ENCODE measurements around the gene PCDHA1. TPM values are rescaled to one million over a fixed set of nuclear protein-coding genes. Genes with fewer than 3 reads are reported as not detected.

The PCDHA1 gene
- total RNA-seq: under 1 TPM in 1 of 2 donors, not detected in 1; 0.13 TPM

DNA sequence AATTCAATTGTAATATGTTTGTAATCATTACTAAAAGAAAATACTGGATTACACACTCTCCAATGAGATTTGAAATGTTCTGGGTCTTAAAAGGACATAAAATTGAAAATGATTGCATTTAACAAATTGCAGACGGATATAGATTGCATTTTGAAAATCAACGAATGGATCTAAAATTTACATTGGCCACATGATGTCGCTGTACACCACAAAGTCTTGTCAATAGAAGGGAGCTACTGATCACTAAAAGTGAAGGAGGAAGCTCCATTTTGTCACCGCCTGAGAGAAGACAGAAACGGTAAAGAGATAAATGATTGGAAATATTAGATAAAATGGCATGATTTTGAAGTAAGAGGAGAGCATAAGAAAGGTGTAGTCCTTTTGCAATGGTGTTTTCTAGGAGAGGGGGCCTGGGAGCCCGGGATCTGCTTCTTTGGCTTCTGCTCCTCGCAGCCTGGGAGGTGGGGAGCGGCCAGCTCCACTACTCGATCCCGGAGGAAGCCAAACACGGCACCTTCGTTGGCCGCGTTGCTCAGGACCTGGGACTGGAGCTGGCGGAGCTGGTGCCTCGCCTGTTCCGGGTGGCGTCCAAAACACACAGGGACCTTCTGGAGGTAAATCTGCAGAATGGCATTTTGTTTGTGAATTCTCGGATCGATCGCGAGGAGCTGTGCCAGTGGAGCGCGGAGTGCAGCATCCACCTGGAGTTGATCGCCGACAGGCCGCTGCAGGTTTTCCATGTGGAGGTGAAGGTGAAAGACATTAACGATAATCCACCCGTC, at the start of gene PCDHA1:
Gene PCDHA1 (plus strand): TSS at position 236 of the 782 bp plus-strand sequence.
- intact Hi-C loops (cut with DNase I): no loop called here
- H3K27me3 ChIP-seq: no peaks in the 10 kb centered on the region
- DNase-seq: no peak
- H3K9ac ChIP-seq (ENCODE audit: low read depth in 2 of 2, low read length in 2 of 2): no peak within 1 kb of the TSS
- no peaks in the 10 kb centered on the region for H3K9me3 ChIP-seq
- H3K4me3 ChIP-seq: no peak within 1 kb of the TSS
- no peaks in the 10 kb centered on the region for H3K4me1 ChIP-seq
- H3K36me3 ChIP-seq: no peaks in the 10 kb centered on the region
- no peak within 1 kb of the TSS for H3K27ac ChIP-seq
- no peak for TF ChIP-seq CTCF (IDR thresholded peaks at IDR 0.05)

DNA sequence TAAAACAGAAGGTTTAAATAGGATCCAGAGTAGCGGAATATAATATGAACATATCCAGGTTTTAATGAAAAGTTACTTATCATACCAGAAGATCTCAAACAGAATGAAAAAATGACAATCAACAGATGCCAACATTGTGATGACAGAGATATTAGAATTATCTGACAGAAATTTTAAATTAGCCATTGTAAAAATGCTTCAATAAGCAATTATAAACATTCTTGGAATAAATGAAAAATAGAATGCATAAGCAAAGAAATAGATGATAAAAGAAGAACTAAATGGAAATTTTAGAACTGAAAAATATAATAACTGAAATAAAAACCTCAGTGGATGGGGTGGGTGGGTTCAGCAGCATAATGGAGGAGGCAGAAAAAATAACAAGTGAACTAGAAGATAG, 48.5 kb upstream of the PCDHA1 start:
- intact Hi-C loops (cut with DNase I): no loop called here
- Histone ChIP-seq H3K9ac (ENCODE audit: low read depth in 2 of 2, low read length in 2 of 2) (no peak overlapping the region), H3K36me3 (no peaks in the 10 kb centered on the region), H3K27me3 (peaks cover 5% of the 10 kb centered on the region), H3K4me3 (no peak overlapping the region), H3K4me1 (no peaks in the 10 kb centered on the region), H3K9me3 (no peaks in the 10 kb centered on the region), H3K27ac (no peak overlapping the region)
- DNase-seq: no peak
- TF ChIP-seq CTCF (IDR thresholded peaks at IDR 0.05): no peak

- TF ChIP-seq CTCF (IDR thresholded peaks at IDR 0.05): no peak
These were observed 44.0 kb upstream of the PCDHA1 start for GRCh38 chr5:140741967-140742366.

DNA sequence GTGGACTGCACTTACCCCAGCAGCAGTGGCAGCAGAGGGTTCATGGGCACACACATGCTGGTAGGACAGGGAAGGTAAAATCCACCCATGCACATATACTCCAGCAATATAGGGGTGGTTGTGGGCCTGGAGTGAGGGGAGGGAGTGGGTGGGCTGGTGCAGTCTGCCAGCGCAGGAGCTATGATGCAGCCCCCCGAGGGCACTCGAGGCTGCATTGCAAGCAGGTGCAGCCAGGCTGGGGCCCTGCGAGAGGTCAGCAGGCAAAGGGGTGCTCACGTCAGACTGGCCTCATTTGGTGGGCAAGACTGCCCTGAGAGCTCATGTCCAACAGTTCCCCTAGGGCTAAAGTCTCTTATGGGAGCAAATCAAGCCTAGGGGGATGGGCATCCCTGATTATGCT, 32.4 kb upstream of the PCDHA1 start:
- no peaks in the 10 kb centered on the region for H3K27me3 ChIP-seq
- H3K9me3 ChIP-seq: no peaks in the 10 kb centered on the region
- intact Hi-C loops (cut with DNase I): no loop called here
- no peaks in the 10 kb centered on the region for H3K36me3 ChIP-seq
- H3K9ac ChIP-seq (ENCODE audit: low read depth in 2 of 2, low read length in 2 of 2): no peak overlapping the region
- no peak for TF ChIP-seq CTCF (IDR thresholded peaks at IDR 0.05)
- H3K27ac ChIP-seq: no peak overlapping the region
- H3K4me1 ChIP-seq: no peaks in the 10 kb centered on the region
- DNase-seq: no peak
- H3K4me3 ChIP-seq: no peak overlapping the region

More at GRCh38 chr5:140741967-140742366, 44.0 kb upstream of the PCDHA1 start:
- no peak overlapping the region for H3K27ac ChIP-seq
- DNase-seq: no peak
- no peaks in the 10 kb centered on the region for H3K36me3 ChIP-seq
- H3K9me3 ChIP-seq: no peaks in the 10 kb centered on the region
- no peak overlapping the region for H3K4me3 ChIP-seq
- no peaks in the 10 kb centered on the region for H3K27me3 ChIP-seq
- no peak overlapping the region for H3K9ac ChIP-seq (ENCODE audit: low read depth in 2 of 2, low read length in 2 of 2)
- intact Hi-C loops (cut with DNase I): no loop called here
- H3K4me1 ChIP-seq: no peaks in the 10 kb centered on the region

- TF ChIP-seq CTCF (IDR thresholded peaks at IDR 0.05): no peak
- Histone ChIP-seq H3K4me1 (no peaks in the 10 kb centered on the region), H3K4me3 (no peak overlapping the region), H3K27ac (no peak overlapping the region), H3K27me3 (no peaks in the 10 kb centered on the region), H3K36me3 (no peaks in the 10 kb centered on the region), H3K9ac (ENCODE audit: low read depth in 2 of 2, low read length in 2 of 2) (no peak overlapping the region), H3K9me3 (peaks cover 16% of the 10 kb centered on the region)
- intact Hi-C loops (cut with DNase I): no loop called here
- no peak for DNase-seq
These were observed 21.6 kb upstream of the PCDHA1 start for GRCh38 chr5:140764177-140764973.

Data from colonic mucosa (tissue), 4 donors.